A549 (cell line): ENCODE results near the gene ARAP1.

Experiments
- CHD2 ChIP-seq: fragments of 150-350 bp; IDR thresholded peaks from 2 replicates; pipeline ENCODE4 v1.6.1; 2014; ENCODE audit warnings: low read length; ENCODE audit not compliant: partially characterized antibody
- CHD4 ChIP-seq: fragments of 200-600 bp; sonication (generic); IDR thresholded peaks from 2 replicates; pipeline ENCODE4 v1.6.1; 2016; ENCODE audit warnings: antibody characterized with exemption, mild to moderate bottlenecking, borderline replicate concordance
- HOXA7 ChIP-seq: fragments of 250-450 bp; sonication (Bioruptor Pico); IDR thresholded peaks from 2 replicates; pipeline ENCODE4 v1.5.0; 2020; ENCODE audit warnings: mild to moderate bottlenecking, moderate library complexity
- JUNB ChIP-seq: fragments of >200 bp; sonication (Bioruptor Twin); formaldehyde crosslinking; IDR thresholded peaks from 2 replicates; pipeline ENCODE4 v1.6.1; 2016
- KDM1A ChIP-seq: fragments of 200-600 bp; sonication (generic); IDR thresholded peaks from 2 replicates; pipeline ENCODE4 v1.6.1; 2016; ENCODE audit warnings: low read depth, mild to moderate bottlenecking
- POLR2A ChIP-seq: IDR thresholded peaks from 2 replicates; pipeline ENCODE4 v1.6.1; 2012; ENCODE audit warnings: mild to moderate bottlenecking, low read length
- RAD21 ChIP-seq, 2 experiments: fragments of >200 bp in 1 of 2; sonication (Bioruptor Twin) in 1 of 2; formaldehyde crosslinking in 1 of 2; IDR thresholded peaks in 1 of 2; conservative IDR thresholded peaks in 1 of 2; 2 replicates in 1 of 2; 3 replicates in 1 of 2; pipeline ENCODE4 v1.6.1; 2012 to 2018; ENCODE audit warnings: inconsistent platforms in 1 of 2
- RFX5 ChIP-seq: fragments of 450-650 bp; IDR thresholded peaks from 2 replicates; pipeline ENCODE4 v1.7.1; 2014; ENCODE audit warnings: antibody characterized with exemption, mild to moderate bottlenecking, moderate library complexity
- ZC3H11A ChIP-seq: fragments of 450-650 bp; IDR thresholded peaks from 2 replicates; pipeline ENCODE4 v1.6.1; 2014; ENCODE audit warnings: antibody characterized with exemption, mild to moderate bottlenecking
- TF ChIP-seq, protein P1 (sequence below): fragments of 450-650 bp; IDR thresholded peaks from 2 replicates; pipeline ENCODE4 v1.6.1; 2014; ENCODE audit warnings: antibody characterized with exemption
- TF ChIP-seq, protein P2 (sequence below): fragments of >200 bp; sonication (Bioruptor Twin); formaldehyde crosslinking; IDR thresholded peaks from 3 replicates; pipeline ENCODE4 v1.5.1; 2016
- TF ChIP-seq, protein P3 (sequence below): IDR thresholded peaks from 2 replicates; pipeline ENCODE4 v1.6.1; 2012; ENCODE audit warnings: low read depth, borderline replicate concordance

DNA sequence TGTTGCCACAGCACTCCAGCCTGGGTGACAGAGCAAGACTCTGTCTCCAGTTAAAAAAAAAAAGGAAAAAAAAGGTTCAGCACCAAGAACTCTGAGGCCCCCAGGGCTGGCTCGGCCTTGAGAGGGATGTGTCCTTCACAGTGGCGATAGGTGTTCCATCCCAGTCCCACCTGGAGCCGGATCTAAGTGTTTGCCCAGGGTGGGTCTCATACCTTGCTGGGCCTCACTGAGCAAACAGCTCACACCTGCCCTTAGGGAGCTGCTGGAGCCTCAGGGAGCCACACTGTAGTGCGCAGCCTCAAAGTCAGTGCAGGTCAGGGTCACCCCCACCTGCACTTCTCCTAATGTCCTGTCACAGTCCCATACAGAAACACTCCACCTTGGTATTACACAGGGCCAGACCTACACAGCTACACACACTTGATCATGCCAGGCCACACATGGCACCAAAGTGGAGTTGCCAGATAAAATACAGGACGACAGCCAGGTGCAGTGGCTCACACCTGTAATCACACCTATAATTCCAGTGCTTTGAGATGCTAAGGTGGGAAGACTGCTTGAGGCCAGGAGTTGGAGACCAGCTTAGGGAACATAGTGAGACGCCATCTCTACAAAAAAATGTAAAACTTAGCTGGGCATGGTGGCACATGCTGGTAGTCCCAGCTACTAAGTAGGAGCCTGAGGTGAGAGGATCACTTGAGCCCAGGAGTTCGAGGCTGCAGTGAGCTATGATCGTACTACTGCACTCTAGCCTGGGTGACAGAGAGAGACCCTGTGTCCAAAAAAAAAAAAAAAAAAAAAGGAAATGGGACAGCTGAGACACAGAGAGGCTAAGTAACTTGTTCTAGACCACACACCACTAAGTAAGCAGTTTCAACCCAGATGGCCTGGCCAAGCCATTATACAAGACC is 34.4 kb upstream of the ARAP1 start:
- TF ChIP-seq, protein P1, sequence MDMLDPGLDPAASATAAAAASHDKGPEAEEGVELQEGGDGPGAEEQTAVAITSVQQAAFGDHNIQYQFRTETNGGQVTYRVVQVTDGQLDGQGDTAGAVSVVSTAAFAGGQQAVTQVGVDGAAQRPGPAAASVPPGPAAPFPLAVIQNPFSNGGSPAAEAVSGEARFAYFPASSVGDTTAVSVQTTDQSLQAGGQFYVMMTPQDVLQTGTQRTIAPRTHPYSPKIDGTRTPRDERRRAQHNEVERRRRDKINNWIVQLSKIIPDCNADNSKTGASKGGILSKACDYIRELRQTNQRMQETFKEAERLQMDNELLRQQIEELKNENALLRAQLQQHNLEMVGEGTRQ, result no peak
- TF ChIP-seq RAD21 (conservative IDR thresholded peaks at IDR 0.05 in 1 of 2, IDR thresholded peaks at IDR 0.05 in 1 of 2) (no peak), POLR2A (no peak), RFX5 (no peak), CHD4 (no peak), JUNB (no peak), KDM1A (no peak), HOXA7 (CRISPR knock-in tag) (no peak), CHD2 (no peak), ZC3H11A (no peak)
- TF ChIP-seq, protein P2, sequence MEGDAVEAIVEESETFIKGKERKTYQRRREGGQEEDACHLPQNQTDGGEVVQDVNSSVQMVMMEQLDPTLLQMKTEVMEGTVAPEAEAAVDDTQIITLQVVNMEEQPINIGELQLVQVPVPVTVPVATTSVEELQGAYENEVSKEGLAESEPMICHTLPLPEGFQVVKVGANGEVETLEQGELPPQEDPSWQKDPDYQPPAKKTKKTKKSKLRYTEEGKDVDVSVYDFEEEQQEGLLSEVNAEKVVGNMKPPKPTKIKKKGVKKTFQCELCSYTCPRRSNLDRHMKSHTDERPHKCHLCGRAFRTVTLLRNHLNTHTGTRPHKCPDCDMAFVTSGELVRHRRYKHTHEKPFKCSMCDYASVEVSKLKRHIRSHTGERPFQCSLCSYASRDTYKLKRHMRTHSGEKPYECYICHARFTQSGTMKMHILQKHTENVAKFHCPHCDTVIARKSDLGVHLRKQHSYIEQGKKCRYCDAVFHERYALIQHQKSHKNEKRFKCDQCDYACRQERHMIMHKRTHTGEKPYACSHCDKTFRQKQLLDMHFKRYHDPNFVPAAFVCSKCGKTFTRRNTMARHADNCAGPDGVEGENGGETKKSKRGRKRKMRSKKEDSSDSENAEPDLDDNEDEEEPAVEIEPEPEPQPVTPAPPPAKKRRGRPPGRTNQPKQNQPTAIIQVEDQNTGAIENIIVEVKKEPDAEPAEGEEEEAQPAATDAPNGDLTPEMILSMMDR, result no peak
- TF ChIP-seq, protein P3, sequence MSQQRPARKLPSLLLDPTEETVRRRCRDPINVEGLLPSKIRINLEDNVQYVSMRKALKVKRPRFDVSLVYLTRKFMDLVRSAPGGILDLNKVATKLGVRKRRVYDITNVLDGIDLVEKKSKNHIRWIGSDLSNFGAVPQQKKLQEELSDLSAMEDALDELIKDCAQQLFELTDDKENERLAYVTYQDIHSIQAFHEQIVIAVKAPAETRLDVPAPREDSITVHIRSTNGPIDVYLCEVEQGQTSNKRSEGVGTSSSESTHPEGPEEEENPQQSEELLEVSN, result no peak
